OCI-LY1 (cell line): ENCODE measurements around the gene PAM16.

Experiments used
- H2AFZ ChIP-seq: fragments of 200-600 bp; sonication (generic), shearing (Covaris generic); 2 replicates; pipeline ENCODE4 v1.6.0; 2014; ENCODE audit warnings: antibody characterized with exemption, mild to moderate bottlenecking, low read length
- H3F3A ChIP-seq: fragments of 200-600 bp; sonication (generic), shearing (Covaris generic); 2 replicates; pipeline ENCODE4 v1.6.0; 2014; ENCODE audit warnings: mild to moderate bottlenecking, antibody characterized with exemption, low read length, moderate library complexity; ENCODE audit not compliant: insufficient read depth
- H3K27ac ChIP-seq: fragments of 200-600 bp; sonication (generic); 2 replicates; pipeline ENCODE4 v1.5.1; 2014; ENCODE audit warnings: low read length, mixed run types, mild to moderate bottlenecking, low read depth; ENCODE audit not compliant: poor library complexity, severe bottlenecking
- H3K27me3 ChIP-seq: fragments of 200-600 bp; sonication (generic); 2 replicates; pipeline ENCODE4 v1.6.0; 2014; ENCODE audit warnings: antibody characterized with exemption, mild to moderate bottlenecking, low read length, moderate library complexity; ENCODE audit not compliant: insufficient read depth
- H3K36me3 ChIP-seq: fragments of 200-600 bp; sonication (generic); 2 replicates; pipeline ENCODE4 v1.6.1; 2014; ENCODE audit warnings: mild to moderate bottlenecking, antibody characterized with exemption, low read length, moderate library complexity, mixed read lengths; ENCODE audit not compliant: insufficient read depth
- H3K4me1 ChIP-seq: fragments of 200-600 bp; sonication (generic); 2 replicates; pipeline ENCODE4 v1.5.1; 2014; ENCODE audit warnings: mild to moderate bottlenecking, low read length, moderate library complexity; ENCODE audit not compliant: insufficient read depth, severe bottlenecking
- H3K4me2 ChIP-seq: fragments of 200-600 bp; sonication (generic), shearing (Covaris generic); 2 replicates; pipeline ENCODE4 v1.6.1; 2014; ENCODE audit warnings: low read length
- H3K4me3 ChIP-seq: fragments of 200-600 bp; sonication (generic); 2 replicates; pipeline ENCODE4 v1.5.1; 2014; ENCODE audit warnings: low read length, low read depth, mild to moderate bottlenecking, mixed read lengths; ENCODE audit not compliant: poor library complexity, severe bottlenecking
- H3K79me2 ChIP-seq: fragments of 200-600 bp; shearing (Covaris generic); 2 replicates; pipeline ENCODE4 v1.6.1; 2016; ENCODE audit warnings: mixed run types, low read length, mixed read lengths; ENCODE audit not compliant: insufficient read depth
- H3K9ac ChIP-seq: fragments of 200-600 bp; sonication (generic), shearing (Covaris generic); 2 replicates; pipeline ENCODE4 v1.6.1; 2014; ENCODE audit warnings: mild to moderate bottlenecking, low read length, mixed read lengths
- H3K9me2 ChIP-seq: fragments of 200-600 bp; sonication (generic), shearing (Covaris generic); 2 replicates; pipeline ENCODE4 v1.6.1; 2014; ENCODE audit warnings: low read depth, mild to moderate bottlenecking, low read length, mixed read lengths
- H3K9me3 ChIP-seq: fragments of 200-600 bp; shearing (Covaris generic); 2 replicates; pipeline ENCODE4 v1.6.1; 2014; ENCODE audit warnings: low read length, mixed read lengths
- H4K20me1 ChIP-seq: fragments of 200-600 bp; sonication (generic), shearing (Covaris generic); 2 replicates; pipeline ENCODE4 v1.6.0; 2016; ENCODE audit warnings: mild to moderate bottlenecking, low read length; ENCODE audit not compliant: insufficient read depth
- EZH2 ChIP-seq: fragments of 200-600 bp; sonication (generic), shearing (Covaris generic); IDR thresholded peaks from 2 replicates; pipeline ENCODE4 v1.8.0; 2017; ENCODE audit warnings: borderline replicate concordance, mixed run types, mild to moderate bottlenecking, antibody characterized with exemption, low read length, moderate library complexity, mixed read lengths
- TF ChIP-seq, protein P1 (sequence below): fragments of 200-600 bp; sonication (generic), shearing (Covaris generic); IDR thresholded peaks from 2 replicates; pipeline ENCODE4 v1.5.1; 2017; ENCODE audit warnings: mild to moderate bottlenecking, antibody characterized with exemption, low read length, moderate library complexity, mixed read lengths

The PAM16 gene

GRCh38 chr16:4301177-4301576 is 49.9 kb downstream of the PAM16 start:
- H3K9me2 ChIP-seq: no peaks in the 10 kb centered on the region
- no peaks in the 10 kb centered on the region for H4K20me1 ChIP-seq
- no peak overlapping the region for H3K4me3 ChIP-seq
- H3F3A ChIP-seq: no peaks in the 10 kb centered on the region
- no peak overlapping the region for H2AFZ ChIP-seq
- H3K27me3 ChIP-seq: no peaks in the 10 kb centered on the region
- peaks cover 64% of the 10 kb centered on the region for H3K36me3 ChIP-seq
- H3K4me2 ChIP-seq: no peak overlapping the region
- H3K27ac ChIP-seq: no peak overlapping the region
- no peak overlapping the region for H3K9ac ChIP-seq
- H3K4me1 ChIP-seq: peaks cover 7% of the 10 kb centered on the region
- H3K9me3 ChIP-seq: no peaks in the 10 kb centered on the region
- TF ChIP-seq, protein P1, sequence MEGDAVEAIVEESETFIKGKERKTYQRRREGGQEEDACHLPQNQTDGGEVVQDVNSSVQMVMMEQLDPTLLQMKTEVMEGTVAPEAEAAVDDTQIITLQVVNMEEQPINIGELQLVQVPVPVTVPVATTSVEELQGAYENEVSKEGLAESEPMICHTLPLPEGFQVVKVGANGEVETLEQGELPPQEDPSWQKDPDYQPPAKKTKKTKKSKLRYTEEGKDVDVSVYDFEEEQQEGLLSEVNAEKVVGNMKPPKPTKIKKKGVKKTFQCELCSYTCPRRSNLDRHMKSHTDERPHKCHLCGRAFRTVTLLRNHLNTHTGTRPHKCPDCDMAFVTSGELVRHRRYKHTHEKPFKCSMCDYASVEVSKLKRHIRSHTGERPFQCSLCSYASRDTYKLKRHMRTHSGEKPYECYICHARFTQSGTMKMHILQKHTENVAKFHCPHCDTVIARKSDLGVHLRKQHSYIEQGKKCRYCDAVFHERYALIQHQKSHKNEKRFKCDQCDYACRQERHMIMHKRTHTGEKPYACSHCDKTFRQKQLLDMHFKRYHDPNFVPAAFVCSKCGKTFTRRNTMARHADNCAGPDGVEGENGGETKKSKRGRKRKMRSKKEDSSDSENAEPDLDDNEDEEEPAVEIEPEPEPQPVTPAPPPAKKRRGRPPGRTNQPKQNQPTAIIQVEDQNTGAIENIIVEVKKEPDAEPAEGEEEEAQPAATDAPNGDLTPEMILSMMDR: no peak
- TF ChIP-seq EZH2: no peak
- H3K79me2 ChIP-seq: no peaks in the 10 kb centered on the region

- Histone ChIP-seq H3K9me2 (no peaks in the 10 kb centered on the region), H3K79me2 (no peaks in the 10 kb centered on the region), H3K36me3 (peaks cover 42% of the 10 kb centered on the region), H3F3A (no peaks in the 10 kb centered on the region), H3K4me1 (no peaks in the 10 kb centered on the region), H3K27me3 (no peaks in the 10 kb centered on the region), H3K4me3 (no peak overlapping the region), H3K4me2 (no peak overlapping the region), H4K20me1 (no peaks in the 10 kb centered on the region), H3K9ac (no peak overlapping the region), H3K9me3 (no peaks in the 10 kb centered on the region), H2AFZ (no peak overlapping the region), H3K27ac (no peak overlapping the region)
- TF ChIP-seq EZH2: no peak
- TF ChIP-seq, protein P1: no peak
Observed at GRCh38 chr16:4298761-4299522, 52.2 kb downstream of the PAM16 start.

DNA sequence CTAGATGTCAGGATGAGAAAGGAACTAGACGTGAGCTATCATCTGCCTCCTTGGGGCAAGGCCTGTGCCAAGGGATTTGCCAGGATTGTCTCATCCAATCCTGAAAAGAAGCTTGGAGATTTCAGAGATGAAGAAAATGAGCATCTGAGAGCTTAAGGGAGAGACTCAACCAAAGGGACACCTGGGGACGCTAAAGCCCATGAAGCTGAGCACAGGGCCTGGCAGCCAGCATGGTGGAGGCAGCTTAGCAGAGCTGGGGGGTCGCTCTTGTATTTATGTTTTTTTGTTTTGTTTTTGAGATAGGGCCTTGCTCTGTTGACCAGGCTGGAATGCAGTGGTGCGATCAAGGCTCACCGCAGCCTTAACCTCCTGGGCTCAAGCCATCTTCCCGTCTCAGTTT is 53.6 kb downstream of the PAM16 start:
- TF ChIP-seq EZH2: no peak
- TF ChIP-seq, protein P1: no peak
- Histone ChIP-seq H3K4me3 (no peak overlapping the region), H3K27me3 (no peaks in the 10 kb centered on the region), H3K27ac (no peak overlapping the region), H3F3A (no peaks in the 10 kb centered on the region), H3K9me3 (no peaks in the 10 kb centered on the region), H3K9ac (no peak overlapping the region), H3K4me1 (no peaks in the 10 kb centered on the region), H3K36me3 (peaks cover 29% of the 10 kb centered on the region), H3K9me2 (no peaks in the 10 kb centered on the region), H3K4me2 (no peak overlapping the region), H4K20me1 (no peaks in the 10 kb centered on the region), H2AFZ (no peak overlapping the region), H3K79me2 (no peaks in the 10 kb centered on the region)
